Fibroblast of pulmonary artery (primary cell): ENCODE data around the gene UBE2E1.
"Not testable (repeated sequence)": the region's sequence is repeated elsewhere in the genome, so short reads cannot be mapped to it uniquely, and the experiment has no call there.

Source experiments
- DNase-seq: peaks from one replicate; pipeline ENCODE4 v3.0.0-alpha.2; 2010; ENCODE audit warnings: low read depth
- H3K4me3 ChIP-seq: replicated peaks from 2 replicates; pipeline ENCODE4 v1.5.1; 2011; ENCODE audit warnings: low read depth, mild to moderate bottlenecking, control low read depth, low read length, moderate library complexity
- CTCF ChIP-seq: IDR thresholded peaks from 2 replicates; pipeline ENCODE4 v1.5.1; 2011; ENCODE audit warnings: mild to moderate bottlenecking, control low read depth, low read length, inconsistent platforms; ENCODE audit errors: missing control alignments

Gene UBE2E1

GRCh38 chr3:23837286-23837685 is 31.5 kb downstream of the UBE2E1 start:
- no peak for TF ChIP-seq CTCF
- no peak overlapping the region for H3K4me3 ChIP-seq
- DNase-seq = no peak

- H3K4me3 ChIP-seq = no peak overlapping the region
- no peak for DNase-seq
- TF ChIP-seq CTCF = no peak
Observed at GRCh38 chr3:23837691-23838090, 31.9 kb downstream of the UBE2E1 start.

- no peak overlapping the region for H3K4me3 ChIP-seq
- TF ChIP-seq CTCF = no peak
- DNase-seq = no peak
Observed at GRCh38 chr3:23840521-23840920, 34.8 kb downstream of the UBE2E1 start.

- no peak overlapping the region for H3K4me3 ChIP-seq
- no peak for TF ChIP-seq CTCF
- DNase-seq = no peak
Observed at GRCh38 chr3:23843869-23844268, 38.1 kb downstream of the UBE2E1 start.

GRCh38 chr3:23845326-23846216 is 39.8 kb downstream of the UBE2E1 start:
- no peak for DNase-seq
- no peak for TF ChIP-seq CTCF
- no peak overlapping the region for H3K4me3 ChIP-seq

- H3K4me3 ChIP-seq, DNase-seq: not testable (repeated sequence)
Observed at GRCh38 chr3:23849462-23849861, 43.7 kb downstream of the UBE2E1 start.

- no peak for DNase-seq
- H3K4me3 ChIP-seq = no peak overlapping the region
- TF ChIP-seq CTCF = no peak
Observed at GRCh38 chr3:23856286-23856685, 50.5 kb downstream of the UBE2E1 start.
